HEK293 (cell line): ENCODE data around the gene EDA2R.

ENCODE experiments used
- CTCF ChIA-PET: fragments of 350-600 bp; formaldehyde crosslinking; extraction: SDS; loops from one replicate; lab custom pipeline; 2021; ENCODE audit warnings: antibody characterized with exemption; lab: Yijun Ruan, JAX
- POLR2A ChIA-PET: fragments of 300-600 bp; formaldehyde crosslinking; extraction: SDS; loops from one replicate; lab custom pipeline; 2020; ENCODE audit warnings: antibody characterized with exemption, inconsistent platforms; lab: Yijun Ruan, JAX
- H3K27ac ChIP-seq: fragments of 200-500 bp; sonication (Bioruptor generic); 2 replicates; pipeline ENCODE4 v1.5.1; 2014; ENCODE audit warnings: low read depth, low read length, control low read depth, inconsistent platforms; ENCODE audit errors: extremely low read depth
- H3K36me3 ChIP-seq, 2 experiments: fragments of 200-500 bp in 1 of 2; sonication (Bioruptor generic) in 1 of 2; 1 replicate in 1 of 2; 2 replicates in 1 of 2; pipeline ENCODE4 v1.5.1; 2014 to 2017; ENCODE audit warnings: inconsistent platforms in 2 of 2, low read length in 2 of 2; ENCODE audit not compliant: control insufficient read depth in 2 of 2, insufficient read depth in 1 of 2
- H3K4me1 ChIP-seq: fragments of 200-500 bp; sonication (Bioruptor generic); 2 replicates; pipeline ENCODE4 v1.5.1; 2014; ENCODE audit warnings: mild to moderate bottlenecking, low read length, inconsistent platforms; ENCODE audit not compliant: control insufficient read depth, insufficient read depth
- H3K4me3 ChIP-seq: 2 replicates; pipeline ENCODE4 v1.5.1; 2011; ENCODE audit warnings: low read depth, mild to moderate bottlenecking, control low read depth, low read length, moderate library complexity
- H3K9me3 ChIP-seq: fragments of 200-500 bp; sonication (Bioruptor generic); 2 replicates; pipeline ENCODE4 v1.5.1; 2014; ENCODE audit warnings: low read depth, low read length, inconsistent platforms; ENCODE audit not compliant: control insufficient read depth, insufficient read depth
- PRDM1 ChIP-seq: fragments of 450-650 bp; formaldehyde crosslinking; IDR thresholded peaks from 2 replicates; pipeline ENCODE4; 2016; ENCODE audit warnings: missing biosample characterization, missing genetic modification characterization
- REST ChIP-seq: fragments of 450-650 bp; formaldehyde crosslinking; IDR thresholded peaks from 2 replicates; pipeline ENCODE4 v1.5.1; 2016; ENCODE audit warnings: missing biosample characterization, missing genetic modification characterization
- SCRT1 ChIP-seq: fragments of 450-650 bp; formaldehyde crosslinking; IDR thresholded peaks from 2 replicates; pipeline ENCODE4 v1.5.1; 2016; ENCODE audit warnings: missing biosample characterization, missing genetic modification characterization, borderline replicate concordance
- TRIM28 ChIP-seq: IDR thresholded peaks from 2 replicates; pipeline ENCODE4 v1.6.1; 2011; ENCODE audit warnings: low read length, control low read depth, borderline replicate concordance
- ZBTB26 ChIP-seq: fragments of 450-650 bp; formaldehyde crosslinking; optimal IDR thresholded peaks from 2 replicates; pipeline ENCODE3; 2016; ENCODE audit warnings: missing biosample characterization, mild to moderate bottlenecking, missing genetic modification characterization
- ZNF114 ChIP-seq: fragments of 450-650 bp; formaldehyde crosslinking; IDR thresholded peaks from 2 replicates; pipeline ENCODE4 v1.5.0; 2017; ENCODE audit warnings: missing biosample characterization, missing genetic modification characterization
- ZNF146 ChIP-seq: fragments of 450-650 bp; formaldehyde crosslinking; IDR thresholded peaks from 2 replicates; pipeline ENCODE4 v1.5.1; 2016; ENCODE audit warnings: missing biosample characterization, missing genetic modification characterization
- ZNF157 ChIP-seq: fragments of 450-650 bp; formaldehyde crosslinking; IDR thresholded peaks from 2 replicates; pipeline ENCODE4 v1.5.1; 2016; ENCODE audit warnings: missing biosample characterization, missing genetic modification characterization
- ZNF184 ChIP-seq: fragments of 450-650 bp; IDR thresholded peaks from 2 replicates; pipeline ENCODE4 v1.5.1; 2018; ENCODE audit warnings: missing biosample characterization, mild to moderate bottlenecking, missing genetic modification characterization
- ZNF2 ChIP-seq: fragments of 450-650 bp; formaldehyde crosslinking; IDR thresholded peaks from 2 replicates; pipeline ENCODE4 v1.5.1; 2016; ENCODE audit warnings: missing biosample characterization, missing genetic modification characterization
- ZNF202 ChIP-seq: fragments of 450-650 bp; formaldehyde crosslinking; IDR thresholded peaks from 2 replicates; pipeline ENCODE4 v1.5.1; 2016; ENCODE audit warnings: missing biosample characterization, missing genetic modification characterization, borderline replicate concordance
- ZNF239 ChIP-seq: fragments of 450-650 bp; formaldehyde crosslinking; IDR thresholded peaks from 2 replicates; pipeline ENCODE4 v1.5.1; 2016; ENCODE audit warnings: missing biosample characterization, missing genetic modification characterization
- ZNF266 ChIP-seq: fragments of 450-650 bp; formaldehyde crosslinking; IDR thresholded peaks from 2 replicates; pipeline ENCODE4 v1.5.1; 2016; ENCODE audit warnings: missing biosample characterization, missing genetic modification characterization, low read depth
- ZNF324 ChIP-seq: fragments of 450-650 bp; formaldehyde crosslinking; IDR thresholded peaks from 2 replicates; pipeline ENCODE4 v1.5.1; 2016; ENCODE audit warnings: missing biosample characterization, missing genetic modification characterization
- ZNF341 ChIP-seq: fragments of 450-650 bp; formaldehyde crosslinking; IDR thresholded peaks from 2 replicates; pipeline ENCODE4; 2016; ENCODE audit warnings: low read depth, missing biosample characterization, missing genetic modification characterization
- ZNF366 ChIP-seq: fragments of 450-650 bp; formaldehyde crosslinking; conservative IDR thresholded peaks from 2 replicates; pipeline ENCODE4 v1.5.1; 2016; ENCODE audit warnings: missing biosample characterization, missing genetic modification characterization
- ZNF391 ChIP-seq: fragments of 450-650 bp; formaldehyde crosslinking; IDR thresholded peaks from 2 replicates; pipeline ENCODE4 v1.5.1; 2016; ENCODE audit warnings: low read depth, missing biosample characterization, missing genetic modification characterization, borderline replicate concordance
- ZNF433 ChIP-seq: fragments of 450-650 bp; formaldehyde crosslinking; IDR thresholded peaks from 2 replicates; pipeline ENCODE4 v1.5.1; 2016; ENCODE audit warnings: missing biosample characterization, missing genetic modification characterization, low read depth
- ZNF571 ChIP-seq: fragments of 450-650 bp; formaldehyde crosslinking; IDR thresholded peaks from 2 replicates; pipeline ENCODE4 v1.5.0; 2017; ENCODE audit warnings: missing biosample characterization, missing genetic modification characterization
- ZNF600 ChIP-seq: fragments of 450-650 bp; formaldehyde crosslinking; IDR thresholded peaks from 2 replicates; pipeline ENCODE4 v1.5.1; 2016; ENCODE audit warnings: missing biosample characterization, missing genetic modification characterization
- ZNF660 ChIP-seq: fragments of 450-650 bp; IDR thresholded peaks from 2 replicates; pipeline ENCODE4 v1.5.1; 2018; ENCODE audit warnings: missing biosample characterization, mild to moderate bottlenecking, missing genetic modification characterization
- ZNF664 ChIP-seq: fragments of 450-650 bp; formaldehyde crosslinking; IDR thresholded peaks from 2 replicates; pipeline ENCODE4 v1.5.1; 2016; ENCODE audit warnings: missing biosample characterization, missing genetic modification characterization
- ZNF670 ChIP-seq: fragments of 450-650 bp; formaldehyde crosslinking; IDR thresholded peaks from 2 replicates; pipeline ENCODE4 v1.5.1; 2016; ENCODE audit warnings: missing biosample characterization, missing genetic modification characterization, low read depth
- ZNF747 ChIP-seq: fragments of 450-650 bp; formaldehyde crosslinking; IDR thresholded peaks from 2 replicates; pipeline ENCODE4 v1.5.1; 2016; ENCODE audit warnings: missing biosample characterization, missing genetic modification characterization
- ZNF837 ChIP-seq: fragments of 450-650 bp; formaldehyde crosslinking; IDR thresholded peaks from 2 replicates; pipeline ENCODE4 v1.5.1; 2016; ENCODE audit warnings: missing biosample characterization, missing genetic modification characterization
- TF ChIP-seq, protein P1 (sequence below): fragments of 450-650 bp; formaldehyde crosslinking; IDR thresholded peaks from 2 replicates; pipeline ENCODE4 v1.5.1; 2016; ENCODE audit warnings: missing biosample characterization, missing genetic modification characterization

The EDA2R gene

DNA sequence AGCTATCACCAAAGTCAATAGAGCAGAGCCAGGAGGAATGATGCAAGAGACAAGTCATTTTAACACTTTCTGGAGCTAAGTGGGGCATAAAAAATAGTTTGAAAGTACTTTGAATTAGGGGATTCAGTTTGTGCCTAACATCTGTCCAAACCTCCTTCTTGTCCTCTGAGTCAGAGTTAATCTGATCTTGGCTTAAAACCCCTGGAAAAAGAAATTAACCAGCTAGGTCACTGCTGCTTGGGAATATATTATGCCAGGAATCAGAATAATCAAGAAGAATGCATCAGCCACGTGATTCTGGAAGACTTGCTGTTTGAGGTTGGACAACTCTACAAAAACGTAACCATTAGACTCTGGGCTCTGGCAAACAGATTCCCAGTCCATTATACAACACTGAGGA lies 45.3 kb upstream of the EDA2R start:
- CTCF ChIA-PET: no interaction called here
- peaks cover 2% of the 10 kb centered on the region; the same call in 1 of the 2 replicates for H3K9me3 ChIP-seq
- H3K36me3 ChIP-seq: no peaks in the 10 kb centered on the region
- POLR2A ChIA-PET: no interaction called here
- TF ChIP-seq ZNF266 (tag by site-specific recombination) (no peak), ZNF324 (tag by site-specific recombination) (no peak), ZNF239 (tag by site-specific recombination) (no peak), PRDM1 (tag by site-specific recombination) (no peak), ZNF600 (tag by site-specific recombination) (no peak), TRIM28 (no peak), ZNF670 (tag by site-specific recombination) (no peak), ZNF660 (tag by site-specific recombination) (no peak), ZNF664 (tag by site-specific recombination) (no peak), ZNF747 (no peak)
- TF ChIP-seq, all 188 proteins: peak for 0
- no peak overlapping the region for H3K4me3 ChIP-seq
- H3K27ac ChIP-seq: no peak overlapping the region
- no peaks in the 10 kb centered on the region for H3K4me1 ChIP-seq

DNA sequence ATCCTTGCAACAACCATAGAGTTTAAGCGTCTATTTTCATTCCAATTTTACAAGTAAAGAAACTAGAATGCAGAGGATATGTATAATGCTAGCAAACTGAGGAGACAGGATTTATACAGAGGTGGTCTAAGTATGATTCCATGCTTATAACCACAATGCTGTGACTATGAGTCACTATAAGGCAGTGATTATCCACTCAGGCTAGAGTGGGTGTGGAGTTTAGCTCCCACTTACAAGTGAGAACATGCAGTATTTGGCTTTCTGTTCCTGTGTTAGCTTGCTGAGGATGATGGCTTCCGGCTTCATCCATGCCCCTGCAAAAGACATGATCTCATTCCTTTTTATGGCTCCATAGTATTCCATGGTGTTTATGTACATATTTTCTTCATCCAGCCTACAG lies 41.6 kb upstream of the EDA2R start:
- H3K36me3 ChIP-seq: no peaks in the 10 kb centered on the region
- TF ChIP-seq ZBTB26 (tag by site-specific recombination) (no peak), ZNF433 (tag by site-specific recombination) (no peak), ZNF157 (tag by site-specific recombination) (no peak), ZNF114 (tag by site-specific recombination) (no peak), ZNF366 (tag by site-specific recombination) (no peak), ZNF184 (tag by site-specific recombination) (no peak), ZNF341 (tag by site-specific recombination) (no peak), ZNF571 (tag by site-specific recombination) (no peak), ZNF391 (tag by site-specific recombination) (no peak), SCRT1 (no peak), ZNF2 (tag by site-specific recombination) (no peak), REST (tag by site-specific recombination) (no peak), ZNF146 (tag by site-specific recombination) (no peak), ZNF837 (tag by site-specific recombination) (no peak), ZNF202 (tag by site-specific recombination) (no peak)
- TF ChIP-seq, protein P1, sequence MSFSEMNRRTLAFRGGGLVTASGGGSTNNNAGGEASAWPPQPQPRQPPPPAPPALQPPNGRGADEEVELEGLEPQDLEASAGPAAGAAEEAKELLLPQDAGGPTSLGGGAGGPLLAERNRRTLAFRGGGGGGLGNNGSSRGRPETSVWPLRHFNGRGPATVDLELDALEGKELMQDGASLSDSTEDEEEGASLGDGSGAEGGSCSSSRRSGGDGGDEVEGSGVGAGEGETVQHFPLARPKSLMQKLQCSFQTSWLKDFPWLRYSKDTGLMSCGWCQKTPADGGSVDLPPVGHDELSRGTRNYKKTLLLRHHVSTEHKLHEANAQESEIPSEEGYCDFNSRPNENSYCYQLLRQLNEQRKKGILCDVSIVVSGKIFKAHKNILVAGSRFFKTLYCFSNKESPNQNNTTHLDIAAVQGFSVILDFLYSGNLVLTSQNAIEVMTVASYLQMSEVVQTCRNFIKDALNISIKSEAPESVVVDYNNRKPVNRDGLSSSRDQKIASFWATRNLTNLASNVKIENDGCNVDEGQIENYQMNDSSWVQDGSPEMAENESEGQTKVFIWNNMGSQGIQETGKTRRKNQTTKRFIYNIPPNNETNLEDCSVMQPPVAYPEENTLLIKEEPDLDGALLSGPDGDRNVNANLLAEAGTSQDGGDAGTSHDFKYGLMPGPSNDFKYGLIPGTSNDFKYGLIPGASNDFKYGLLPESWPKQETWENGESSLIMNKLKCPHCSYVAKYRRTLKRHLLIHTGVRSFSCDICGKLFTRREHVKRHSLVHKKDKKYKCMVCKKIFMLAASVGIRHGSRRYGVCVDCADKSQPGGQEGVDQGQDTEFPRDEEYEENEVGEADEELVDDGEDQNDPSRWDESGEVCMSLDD (tag by site-specific recombination): no peak
- H3K27ac ChIP-seq: no peak overlapping the region
- ChIA-PET POLR2A (no interaction called here), CTCF (no interaction called here)
- no peaks in the 10 kb centered on the region for H3K4me1 ChIP-seq
- no peak overlapping the region for H3K4me3 ChIP-seq
- no peaks in the 10 kb centered on the region for H3K9me3 ChIP-seq
